Progenitor cell of endocrine pancreas (in vitro differentiated cells): ENCODE results near the gene SEMA3F. TPM values are rescaled to one million over a fixed set of nuclear protein-coding genes. Genes with fewer than 3 reads are reported as not detected.

Experiments used
- DNase-seq: peaks from one replicate; pipeline ENCODE4 v3.0.0; 2021; ENCODE audit warnings: low spot score; ENCODE audit not compliant: unreplicated experiment
- H3K27ac Mint-ChIP-seq: 2 replicates; pipeline ENCODE4 v1.8.0; 2021; ENCODE audit warnings: mild to moderate bottlenecking, moderate library complexity, mixed read lengths
- H3K27me3 Mint-ChIP-seq: 2 replicates; pipeline ENCODE4 v1.8.0; 2021; ENCODE audit warnings: mixed read lengths
- H3K36me3 Mint-ChIP-seq: 2 replicates; pipeline ENCODE4 v1.8.0; 2022; ENCODE audit warnings: mixed read lengths; ENCODE audit not compliant: insufficient read depth
- H3K4me1 Mint-ChIP-seq: 2 replicates; pipeline ENCODE4 v1.8.0; 2021; ENCODE audit warnings: low read depth, mixed read lengths
- H3K4me3 Mint-ChIP-seq: 2 replicates; pipeline ENCODE4 v1.8.0; 2021; ENCODE audit warnings: low read depth, mild to moderate bottlenecking, moderate library complexity, mixed read lengths
- H3K9me3 Mint-ChIP-seq: 2 replicates; pipeline ENCODE4 v1.8.0; 2021; ENCODE audit warnings: low read depth, mixed read lengths
- total RNA-seq: library from RNA; stranded (reverse); gene quantifications from 2 replicates; pipeline ENCODE4 v1.2.1, GENCODE V29; 2021
- TF ChIP-seq, protein P1 (sequence below): fragments of 200-600 bp; sonication (generic); IDR thresholded peaks from one replicate; pipeline ENCODE4 v1.5.0; 2021; ENCODE audit warnings: antibody characterized with exemption, mild to moderate bottlenecking; ENCODE audit not compliant: unreplicated experiment

SEMA3F gene
- total RNA-seq, 1 donor from 2014 or later, result 23.6 TPM

DNA sequence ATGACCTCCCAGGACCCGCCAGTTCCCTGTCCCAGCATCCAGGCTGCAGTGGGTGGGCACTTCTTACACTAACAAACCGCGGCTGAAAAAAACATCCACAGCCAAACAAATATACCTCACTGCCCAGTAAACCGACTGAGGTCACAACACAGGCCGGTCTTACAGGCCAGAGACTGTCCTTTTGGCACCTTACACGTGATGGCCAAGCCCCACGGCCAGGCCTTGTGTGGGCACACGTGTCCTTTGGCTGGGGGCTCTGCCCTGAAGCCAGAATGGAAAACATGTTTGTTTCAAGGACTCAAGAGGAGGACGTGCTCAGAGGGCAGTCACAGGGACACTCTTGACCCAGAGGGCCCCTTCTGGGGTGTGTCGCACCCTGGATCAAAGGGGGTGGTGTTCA lies 59.7 kb downstream of the SEMA3F start:
- no peak overlapping the region for H3K27ac Mint-ChIP-seq
- H3K36me3 Mint-ChIP-seq, result peaks cover 2% of the 10 kb centered on the region

DNA sequence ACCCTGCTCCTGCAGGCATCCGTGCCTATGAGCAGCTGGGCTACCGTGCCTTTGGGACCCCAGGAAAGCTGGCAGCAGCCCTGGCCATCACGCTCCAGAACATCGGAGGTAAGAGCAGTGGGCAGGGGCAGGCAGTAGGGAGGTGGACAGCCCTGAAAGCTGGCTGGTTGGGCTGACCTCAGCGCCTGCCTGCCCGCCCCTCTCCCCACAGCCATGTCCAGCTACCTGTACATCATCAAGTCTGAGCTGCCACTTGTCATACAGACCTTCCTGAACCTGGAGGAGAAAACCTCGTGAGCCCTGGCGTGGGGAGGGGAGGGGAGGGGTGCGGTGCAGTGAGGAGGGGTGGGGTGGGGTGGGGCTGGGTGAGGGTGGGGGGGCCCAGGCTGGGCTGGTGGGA lies 60.4 kb downstream of the SEMA3F start:
- peaks cover 2% of the 10 kb centered on the region for H3K36me3 Mint-ChIP-seq
- peaks cover 11% of the 10 kb centered on the region for H3K4me1 Mint-ChIP-seq
- H3K4me3 Mint-ChIP-seq, result no peak overlapping the region

More for the DNA sequence above, 59.7 kb downstream of the SEMA3F start:
- no peak for DNase-seq
- H3K9me3 Mint-ChIP-seq, result no peaks in the 10 kb centered on the region
- no peak overlapping the region for H3K4me3 Mint-ChIP-seq
- H3K4me1 Mint-ChIP-seq, result peaks cover 18% of the 10 kb centered on the region
- TF ChIP-seq, protein P1, sequence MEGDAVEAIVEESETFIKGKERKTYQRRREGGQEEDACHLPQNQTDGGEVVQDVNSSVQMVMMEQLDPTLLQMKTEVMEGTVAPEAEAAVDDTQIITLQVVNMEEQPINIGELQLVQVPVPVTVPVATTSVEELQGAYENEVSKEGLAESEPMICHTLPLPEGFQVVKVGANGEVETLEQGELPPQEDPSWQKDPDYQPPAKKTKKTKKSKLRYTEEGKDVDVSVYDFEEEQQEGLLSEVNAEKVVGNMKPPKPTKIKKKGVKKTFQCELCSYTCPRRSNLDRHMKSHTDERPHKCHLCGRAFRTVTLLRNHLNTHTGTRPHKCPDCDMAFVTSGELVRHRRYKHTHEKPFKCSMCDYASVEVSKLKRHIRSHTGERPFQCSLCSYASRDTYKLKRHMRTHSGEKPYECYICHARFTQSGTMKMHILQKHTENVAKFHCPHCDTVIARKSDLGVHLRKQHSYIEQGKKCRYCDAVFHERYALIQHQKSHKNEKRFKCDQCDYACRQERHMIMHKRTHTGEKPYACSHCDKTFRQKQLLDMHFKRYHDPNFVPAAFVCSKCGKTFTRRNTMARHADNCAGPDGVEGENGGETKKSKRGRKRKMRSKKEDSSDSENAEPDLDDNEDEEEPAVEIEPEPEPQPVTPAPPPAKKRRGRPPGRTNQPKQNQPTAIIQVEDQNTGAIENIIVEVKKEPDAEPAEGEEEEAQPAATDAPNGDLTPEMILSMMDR, result no peak
- peaks cover 48% of the 10 kb centered on the region for H3K27me3 Mint-ChIP-seq

DNA sequence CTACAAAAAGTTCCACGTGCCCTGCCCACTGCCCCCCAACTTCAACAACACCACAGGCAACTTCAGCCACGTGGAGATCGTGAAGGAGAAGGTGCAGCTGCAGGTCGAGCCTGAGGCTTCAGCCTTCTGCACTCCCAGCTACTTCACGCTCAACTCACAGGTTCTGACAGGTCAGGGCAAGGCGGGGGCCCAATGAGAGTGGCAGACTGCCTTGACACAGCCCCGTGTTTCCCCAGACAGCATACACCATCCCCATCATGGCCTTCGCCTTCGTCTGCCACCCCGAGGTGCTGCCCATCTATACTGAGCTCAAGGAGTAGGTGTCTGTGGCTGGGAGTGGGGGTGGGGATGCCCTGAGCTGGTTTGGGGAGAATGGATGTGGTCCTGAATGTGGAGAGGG lies 62.6 kb downstream of the SEMA3F start:
- H3K4me1 Mint-ChIP-seq, result no peaks in the 10 kb centered on the region
- TF ChIP-seq, protein P1, result no peak
- peaks cover 2% of the 10 kb centered on the region for H3K36me3 Mint-ChIP-seq
- no peak for DNase-seq
- H3K27me3 Mint-ChIP-seq, result peaks cover 46% of the 10 kb centered on the region
- H3K9me3 Mint-ChIP-seq, result no peaks in the 10 kb centered on the region
- H3K4me3 Mint-ChIP-seq, result no peak overlapping the region
- H3K27ac Mint-ChIP-seq, result no peak overlapping the region

More for the DNA sequence above, 60.4 kb downstream of the SEMA3F start:
- no peak overlapping the region for H3K27ac Mint-ChIP-seq
- TF ChIP-seq, protein P1, result no peak
- H3K27me3 Mint-ChIP-seq, result peaks cover 50% of the 10 kb centered on the region
- no peaks in the 10 kb centered on the region for H3K9me3 Mint-ChIP-seq
- DNase-seq, result no peak

DNA sequence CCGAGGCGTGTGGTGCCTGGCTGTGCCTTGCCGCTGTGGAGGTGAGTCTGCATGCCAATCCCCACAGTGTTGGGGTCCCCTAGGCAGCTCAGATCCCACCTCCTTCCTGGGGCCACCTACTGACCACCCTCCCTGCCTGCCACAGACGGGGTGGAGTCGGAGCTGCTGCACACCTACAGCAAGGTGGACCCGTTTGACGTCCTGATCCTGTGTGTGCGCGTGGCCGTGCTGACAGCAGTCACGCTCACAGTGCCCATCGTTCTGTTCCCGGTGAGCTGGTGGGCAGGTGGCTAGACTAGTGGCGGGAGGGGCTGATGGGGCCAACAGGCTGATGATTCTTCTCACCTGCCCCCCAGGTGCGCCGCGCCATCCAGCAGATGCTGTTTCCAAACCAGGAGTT lies 63.3 kb downstream of the SEMA3F start:
- peaks cover 2% of the 10 kb centered on the region for H3K36me3 Mint-ChIP-seq
- H3K27ac Mint-ChIP-seq, result no peak overlapping the region
- no peak for DNase-seq
- TF ChIP-seq, protein P1, result no peak
- H3K4me1 Mint-ChIP-seq, result no peaks in the 10 kb centered on the region
- no peak overlapping the region for H3K4me3 Mint-ChIP-seq
- H3K27me3 Mint-ChIP-seq, result peaks cover 50% of the 10 kb centered on the region
- H3K9me3 Mint-ChIP-seq, result no peaks in the 10 kb centered on the region

DNA sequence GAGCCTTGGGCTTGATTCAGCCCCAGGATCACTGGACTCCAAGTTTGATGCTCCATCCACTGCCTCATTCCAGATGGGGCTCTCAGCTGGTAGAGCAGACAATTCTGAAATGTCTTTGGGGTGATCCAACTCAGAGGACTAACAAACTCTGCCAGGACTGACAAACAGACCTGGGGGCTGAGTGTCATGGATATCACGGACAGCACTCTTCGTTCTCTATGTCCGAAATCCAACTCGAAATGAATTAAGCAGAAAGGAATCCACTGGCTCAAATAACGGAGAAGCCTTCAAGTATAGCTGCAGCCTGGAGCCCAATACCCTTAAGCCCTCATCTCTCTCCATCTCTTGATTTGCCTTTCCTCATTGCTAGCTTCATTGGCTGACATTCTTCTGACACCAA lies 64.2 kb downstream of the SEMA3F start:
- Mint-ChIP-seq H3K27ac (no peak overlapping the region), H3K27me3 (peaks cover 48% of the 10 kb centered on the region), H3K4me1 (no peaks in the 10 kb centered on the region), H3K4me3 (no peak overlapping the region), H3K9me3 (no peaks in the 10 kb centered on the region), H3K36me3 (peaks cover 2% of the 10 kb centered on the region)
- no peak for DNase-seq
- TF ChIP-seq, protein P1, result no peak
